Measurements from ENCODE around the gene GDPD3.

The GDPD3 gene

DNA sequence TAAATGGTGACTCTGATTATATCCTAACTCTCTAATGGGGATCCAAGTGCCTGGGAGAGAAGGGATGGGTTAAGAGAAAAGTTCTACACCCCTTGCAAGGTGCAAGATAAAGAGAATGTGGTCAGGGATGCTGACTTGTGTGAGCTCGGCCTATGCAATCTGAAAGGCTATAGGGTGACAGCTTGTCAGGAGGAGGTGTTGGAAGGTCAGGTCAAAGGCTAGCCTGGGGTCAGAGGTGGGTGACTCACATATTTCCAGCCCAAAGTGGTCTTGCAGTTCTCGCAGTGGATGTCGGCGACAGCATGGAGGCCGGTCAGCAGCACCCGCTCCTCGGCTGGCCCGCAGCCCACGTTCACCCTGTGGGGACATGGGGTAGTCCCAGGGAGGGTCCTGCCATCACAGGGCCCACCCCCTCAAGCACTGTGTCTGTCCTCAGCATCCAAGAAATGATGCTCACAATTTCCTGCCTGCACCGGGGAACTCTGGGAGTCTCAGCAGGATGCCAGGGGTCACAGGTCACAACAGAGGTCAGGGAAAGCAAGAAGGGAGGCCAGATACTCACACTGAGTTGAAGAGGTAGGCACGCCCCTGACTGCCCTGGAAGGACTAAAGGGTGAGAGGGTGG lies 18.7 kb downstream of the GDPD3 start:
- DNase-seq: no peak

DNA sequence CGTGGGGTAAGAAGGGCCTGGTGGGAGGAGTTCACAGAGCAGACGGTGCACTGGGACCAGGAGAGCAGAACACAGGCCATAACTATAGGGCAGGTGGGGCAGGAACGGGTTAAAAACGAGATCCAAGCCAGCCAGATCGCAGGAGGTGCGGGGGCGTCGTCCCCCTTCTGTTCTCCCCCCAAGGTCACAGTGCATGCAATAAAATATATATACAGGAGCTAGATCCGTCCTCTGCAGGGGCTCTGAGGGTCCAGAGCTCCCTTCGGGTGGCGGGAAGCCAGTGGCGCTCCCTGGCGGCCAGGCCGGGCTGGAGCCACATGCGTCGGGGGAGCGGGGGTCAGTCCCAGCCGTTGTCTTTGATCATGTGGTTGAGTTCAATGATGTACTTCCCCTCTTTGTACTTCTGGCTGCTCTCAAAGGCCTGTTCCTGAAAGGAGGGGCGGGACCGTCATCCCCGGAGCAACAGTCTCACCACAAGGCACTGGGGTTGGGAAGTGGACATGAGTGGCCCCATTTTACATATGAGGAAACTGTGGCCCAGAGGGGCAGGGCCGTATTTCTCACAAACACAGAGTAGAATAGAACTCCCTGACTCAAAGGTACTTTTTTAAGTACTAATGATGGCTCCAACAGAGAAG lies 20.8 kb downstream of the GDPD3 start:
- DNase-seq: peak; percentile 35 to 46

DNA sequence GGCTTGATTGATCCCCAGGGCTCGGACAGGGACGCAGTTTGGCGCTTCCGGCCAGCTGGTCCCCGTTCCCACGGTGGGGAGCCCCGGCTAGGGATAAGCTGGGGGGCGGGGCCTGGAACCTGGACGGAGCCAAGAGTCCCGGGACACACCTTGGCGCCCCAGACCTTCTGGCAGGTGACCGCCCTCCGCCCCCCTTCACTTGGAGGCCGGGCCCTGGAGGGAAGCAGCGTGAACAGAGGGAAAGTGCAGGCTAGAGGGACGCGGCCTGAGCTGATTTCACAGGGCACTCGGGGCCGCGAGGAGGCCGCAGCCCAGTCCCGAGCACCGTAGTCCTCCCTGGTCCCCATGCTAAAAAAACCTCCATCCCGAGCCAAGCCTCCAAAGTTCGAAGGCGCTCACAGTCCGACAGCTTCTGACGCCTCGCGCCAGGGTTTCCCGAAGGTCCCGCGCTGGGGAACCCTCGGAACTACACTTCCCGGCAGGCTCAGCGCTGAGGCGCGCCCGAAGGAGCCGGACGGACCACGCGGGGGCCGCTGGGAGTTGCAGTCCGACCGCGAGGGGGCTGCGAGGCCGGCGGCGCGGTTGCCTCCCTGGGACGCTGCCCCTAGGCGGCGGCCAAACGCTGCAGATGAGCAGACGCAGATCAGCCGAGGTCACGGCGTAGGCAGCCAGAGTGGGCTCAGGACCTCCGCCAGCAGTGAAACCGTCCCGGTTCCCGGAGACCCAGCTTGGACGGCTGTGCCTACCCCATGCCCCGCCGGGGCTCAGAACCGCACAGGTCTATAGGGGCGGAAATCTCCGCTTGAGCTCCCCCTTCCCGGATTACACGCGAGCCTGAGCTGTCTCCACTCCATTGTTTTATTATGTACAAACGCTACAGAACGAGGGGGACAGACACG lies 21.6 kb downstream of the GDPD3 start, which contains the start of gene TBX6:
TSS of gene TBX6 (minus strand) at position 451 of the 899 bp plus-strand sequence. CDS start 731 bp downstream, outside the sequence.
- peak; percentile 92 for DNase-seq

DNA sequence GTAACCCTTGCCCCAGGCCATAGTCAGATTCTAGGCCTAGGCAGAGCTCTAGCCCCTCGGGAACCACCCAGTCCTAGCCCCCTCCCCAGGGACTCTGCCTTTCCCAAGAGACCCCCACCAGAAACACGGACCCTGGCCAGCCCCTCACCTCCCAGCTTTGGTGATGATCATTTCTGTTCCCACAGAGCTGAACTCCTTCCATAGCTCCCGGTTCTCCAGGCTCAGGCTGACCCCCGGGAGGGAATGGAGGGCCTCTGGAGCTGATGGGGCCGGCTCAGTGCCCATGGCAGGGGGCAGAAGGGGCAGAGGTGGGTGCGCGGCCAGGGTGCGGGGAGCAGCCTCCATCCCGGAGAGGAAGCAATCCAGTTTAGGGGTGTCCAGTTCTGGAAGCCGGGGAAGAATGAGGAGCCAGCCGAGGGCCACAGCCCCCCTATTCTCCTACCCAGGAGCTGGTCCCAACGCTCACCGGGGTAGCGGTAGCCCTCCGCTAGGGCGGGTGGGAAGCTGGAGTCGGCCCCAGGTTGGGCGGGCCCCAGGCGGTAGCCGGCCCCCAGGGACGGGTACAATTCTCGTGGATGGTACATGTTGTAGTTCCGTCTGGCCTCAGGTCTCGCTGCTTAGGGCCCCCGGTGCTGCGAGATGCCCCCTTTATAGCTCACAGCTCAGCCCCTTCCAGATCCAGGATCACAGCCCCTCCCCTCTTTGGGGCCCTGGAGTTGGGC lies 22.6 kb downstream of the GDPD3 start:
- DNase-seq: no peak

DNA sequence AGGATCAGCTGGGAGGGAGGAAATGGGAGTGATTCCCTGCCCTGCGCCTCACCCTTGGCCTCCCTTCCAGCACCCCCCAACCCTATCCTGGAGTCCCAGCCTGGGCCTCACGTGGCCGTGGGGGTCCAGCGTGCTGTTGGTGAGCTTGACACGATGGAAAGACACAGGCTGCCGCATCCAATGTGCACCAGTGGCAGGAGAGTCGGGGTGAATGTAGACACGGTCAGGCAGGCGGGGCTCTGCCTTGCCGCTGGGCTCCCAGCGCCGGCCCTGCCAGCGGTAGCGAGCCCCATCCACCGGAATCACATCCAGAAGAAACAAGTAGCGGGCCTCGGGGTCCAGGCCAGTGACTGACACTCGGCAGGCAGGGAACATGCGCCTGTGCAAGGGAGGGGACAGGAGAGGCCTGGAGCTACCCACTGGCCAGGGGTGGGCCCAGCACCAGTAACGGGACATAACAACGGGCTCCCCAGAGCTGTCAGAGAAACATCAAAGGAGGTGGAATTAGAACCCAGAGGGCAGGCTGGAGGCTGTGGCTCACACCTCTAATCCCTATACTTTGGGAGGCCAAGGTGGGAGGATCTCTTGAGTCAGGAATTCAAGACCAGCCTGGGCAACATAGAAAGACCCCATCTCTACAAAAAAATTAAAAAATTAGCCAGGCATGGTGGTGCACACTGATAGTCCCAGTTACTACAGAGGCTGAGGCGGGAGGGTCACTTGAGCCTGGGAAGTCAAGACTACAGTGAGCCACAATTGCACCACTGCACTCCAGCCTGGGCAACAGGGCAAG lies 24.3 kb downstream of the GDPD3 start:
- no peak for DNase-seq

DNA sequence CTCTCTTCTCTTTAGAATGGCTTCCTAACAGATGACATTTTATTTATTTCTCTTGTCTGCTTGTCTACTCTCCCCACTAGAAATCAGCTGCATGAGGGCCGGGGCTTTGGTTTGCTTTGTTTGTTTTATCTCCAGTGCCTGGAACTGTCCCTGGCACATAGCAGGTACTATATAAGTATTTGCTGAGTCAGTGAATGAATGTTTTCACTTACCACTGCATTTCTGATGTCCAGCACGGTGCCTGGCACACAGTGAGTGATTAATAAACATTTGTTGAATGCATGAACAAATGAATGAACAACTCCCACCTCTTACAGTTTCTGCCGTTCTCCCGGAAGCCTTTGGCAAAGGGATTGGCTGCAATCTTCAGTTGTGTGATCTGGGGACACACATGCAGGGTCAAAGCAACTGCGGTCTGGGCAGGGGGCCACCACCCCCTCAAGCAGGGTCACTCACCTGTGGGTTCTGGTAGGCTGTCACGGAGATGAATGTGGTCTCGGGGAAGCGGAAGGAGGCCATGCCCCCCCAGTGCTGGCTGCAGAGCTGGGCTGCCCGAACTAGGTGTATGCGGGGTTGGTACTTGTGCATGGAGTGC lies 25.0 kb downstream of the GDPD3 start:
- DNase-seq: no peak

DNA sequence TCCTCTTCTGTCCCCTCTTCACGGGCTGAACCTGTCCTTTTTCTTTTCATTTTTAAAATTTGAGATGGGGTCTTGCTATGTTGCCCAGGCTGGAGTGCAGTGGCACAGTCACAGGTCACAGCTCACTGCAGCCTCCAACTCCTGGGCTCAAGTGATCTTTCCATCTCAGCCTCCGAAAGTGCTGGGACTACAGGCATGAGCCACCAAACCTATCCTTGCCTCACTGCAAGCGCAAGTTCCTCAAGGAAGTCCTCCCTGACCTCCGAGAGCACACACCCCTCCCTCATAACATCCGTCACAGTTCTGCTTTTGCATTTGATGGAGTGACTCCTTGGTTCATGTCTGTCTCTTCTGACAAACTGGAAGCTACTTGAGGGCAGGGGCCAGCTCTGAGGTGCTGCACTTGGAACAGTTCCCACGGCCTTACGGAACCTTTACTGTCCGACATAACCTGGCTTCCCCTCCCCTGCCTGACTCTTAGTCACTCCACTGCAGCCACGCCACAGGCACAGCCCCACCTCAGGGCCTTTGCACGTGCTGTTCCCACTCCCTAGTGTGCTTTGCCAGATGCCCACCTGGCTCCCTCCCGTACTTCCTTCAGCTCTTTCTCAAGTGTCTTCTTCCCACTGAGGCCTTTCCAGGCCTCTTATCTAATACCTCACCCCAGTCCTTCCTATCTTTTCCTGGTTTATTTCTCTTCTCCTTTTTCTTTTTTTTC lies 26.0 kb downstream of the GDPD3 start:
- no peak for DNase-seq

DNA sequence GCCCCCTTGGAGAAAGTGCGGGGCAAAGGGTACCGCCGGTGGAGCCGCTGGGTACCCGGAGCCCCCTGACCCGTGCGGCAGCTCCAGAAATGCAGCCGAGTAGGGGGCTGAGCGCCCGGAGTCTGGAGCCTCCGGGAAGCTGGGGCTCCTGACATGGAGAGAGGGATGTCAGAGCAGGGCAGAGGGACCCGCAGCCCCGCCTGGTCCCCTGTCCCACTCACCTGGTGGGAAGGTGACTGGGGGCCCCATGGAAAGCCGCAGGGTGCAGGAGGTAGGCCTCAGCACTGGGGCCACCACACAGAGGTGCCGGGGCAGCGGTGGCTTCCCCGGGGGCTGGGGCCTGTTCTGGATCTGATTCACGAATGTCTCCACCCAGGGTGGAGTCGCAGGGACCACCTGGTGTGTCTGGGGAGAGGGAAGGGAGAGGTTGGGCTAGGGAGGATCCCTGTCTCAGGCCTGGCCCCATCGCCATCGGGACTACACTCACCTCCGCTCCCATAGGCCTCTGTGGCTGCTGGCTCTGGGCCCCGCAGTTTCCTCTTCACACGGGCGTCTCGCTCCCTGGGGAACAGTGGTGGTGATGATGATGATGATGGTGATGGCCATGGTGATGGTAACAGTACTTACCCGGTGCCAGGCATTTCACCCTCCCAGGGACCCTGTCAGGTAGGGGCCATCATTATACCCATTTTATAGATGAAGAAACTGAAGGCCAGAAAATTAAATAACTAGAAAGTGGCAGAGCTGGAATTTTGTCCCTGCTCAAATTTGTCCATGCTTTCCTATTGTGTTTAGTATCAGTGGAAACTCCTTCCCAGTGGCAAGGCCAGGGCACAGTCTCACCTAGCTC lies 26.8 kb downstream of the GDPD3 start:
- DNase-seq: no peak

DNA sequence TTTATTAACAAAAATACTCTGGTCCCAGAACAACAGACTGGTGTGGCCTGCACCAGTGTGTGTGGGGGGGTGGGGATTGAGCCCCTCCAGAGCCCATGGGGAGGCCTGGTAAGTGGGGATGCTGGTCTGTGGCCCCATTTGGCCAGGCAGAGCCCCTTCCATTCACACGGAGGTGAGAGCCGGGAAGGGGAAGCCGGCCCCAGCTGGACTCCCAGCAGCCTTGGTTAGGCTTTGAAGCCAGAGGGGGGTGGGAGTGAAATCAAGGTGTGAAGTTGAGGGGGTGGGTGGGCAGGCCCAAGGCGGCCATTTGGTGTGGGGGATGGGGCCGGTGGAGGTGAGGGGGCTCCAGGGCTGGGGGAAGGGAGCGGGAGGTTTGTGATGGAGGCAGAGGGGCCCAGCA lies 27.5 kb downstream of the GDPD3 start:
- DNase-seq: no peak

DNA sequence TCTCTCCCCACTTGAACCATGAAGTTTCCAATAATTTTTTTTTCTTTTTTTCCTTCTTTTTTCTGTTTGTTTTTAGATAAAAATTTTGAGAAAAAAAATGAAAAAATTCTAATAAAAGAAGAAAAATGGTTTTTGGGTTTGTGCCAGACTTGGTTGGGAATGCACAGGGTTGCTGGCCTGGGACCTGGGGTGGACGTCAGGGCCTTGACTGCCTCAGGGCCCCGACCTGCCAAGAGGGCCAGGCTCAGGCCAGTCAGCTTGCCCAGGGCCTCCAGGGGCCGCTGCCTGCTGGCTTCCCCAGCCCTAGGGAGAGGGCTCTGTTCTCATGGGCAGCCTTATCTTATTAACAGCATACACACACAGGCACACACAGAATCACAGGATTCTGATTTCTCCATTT lies 28.1 kb downstream of the GDPD3 start:
- no peak for DNase-seq

DNA sequence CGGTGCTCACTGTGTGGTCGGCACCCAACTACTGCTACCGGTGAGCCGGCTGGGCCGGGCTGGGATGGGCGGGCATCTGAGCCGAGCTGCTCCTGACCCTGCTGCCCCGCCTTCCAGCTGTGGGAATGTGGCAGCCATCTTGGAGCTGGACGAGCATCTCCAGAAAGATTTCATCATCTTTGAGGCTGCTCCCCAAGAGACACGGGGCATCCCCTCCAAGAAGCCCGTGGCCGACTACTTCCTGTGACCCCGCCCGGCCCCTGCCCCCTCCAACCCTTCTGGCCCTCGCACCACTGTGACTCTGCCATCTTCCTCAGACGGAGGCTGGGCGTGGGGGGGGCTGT lies 28.5 kb downstream of the GDPD3 start:
- DNase-seq: no peak

DNA sequence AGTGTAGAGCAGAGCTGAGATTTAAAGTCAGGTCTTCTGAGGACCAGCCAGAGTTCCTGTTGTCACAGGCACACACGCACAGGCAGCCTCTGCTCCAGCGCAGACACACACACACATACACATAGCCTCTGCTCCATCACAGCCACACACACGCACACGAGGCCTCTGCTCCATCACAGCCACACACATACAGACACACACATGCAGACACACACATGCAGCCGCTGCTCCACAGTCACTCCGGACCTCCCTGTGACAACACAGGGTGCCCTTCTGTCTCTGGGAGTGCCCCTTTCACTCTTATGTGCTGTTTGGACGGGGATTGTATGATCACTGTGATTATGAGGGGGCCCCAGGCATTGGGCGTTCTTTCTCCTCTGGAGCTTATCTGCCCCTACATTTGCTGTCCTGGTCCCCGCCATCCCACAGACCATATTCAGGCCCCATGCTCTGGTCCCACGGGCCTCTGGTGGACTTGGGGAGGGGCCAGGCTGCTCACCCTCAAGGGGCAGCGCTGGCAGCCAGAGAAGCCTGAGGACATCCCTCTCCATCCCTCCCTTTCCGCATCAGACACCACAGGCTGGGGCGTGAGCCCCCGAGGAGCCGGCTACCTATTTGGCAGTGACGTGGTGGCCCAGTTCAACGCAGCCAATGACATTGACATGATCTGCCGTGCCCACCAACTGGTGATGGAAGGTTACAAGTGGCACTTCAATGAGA lies 29.1 kb downstream of the GDPD3 start:
- no peak for DNase-seq

DNA sequence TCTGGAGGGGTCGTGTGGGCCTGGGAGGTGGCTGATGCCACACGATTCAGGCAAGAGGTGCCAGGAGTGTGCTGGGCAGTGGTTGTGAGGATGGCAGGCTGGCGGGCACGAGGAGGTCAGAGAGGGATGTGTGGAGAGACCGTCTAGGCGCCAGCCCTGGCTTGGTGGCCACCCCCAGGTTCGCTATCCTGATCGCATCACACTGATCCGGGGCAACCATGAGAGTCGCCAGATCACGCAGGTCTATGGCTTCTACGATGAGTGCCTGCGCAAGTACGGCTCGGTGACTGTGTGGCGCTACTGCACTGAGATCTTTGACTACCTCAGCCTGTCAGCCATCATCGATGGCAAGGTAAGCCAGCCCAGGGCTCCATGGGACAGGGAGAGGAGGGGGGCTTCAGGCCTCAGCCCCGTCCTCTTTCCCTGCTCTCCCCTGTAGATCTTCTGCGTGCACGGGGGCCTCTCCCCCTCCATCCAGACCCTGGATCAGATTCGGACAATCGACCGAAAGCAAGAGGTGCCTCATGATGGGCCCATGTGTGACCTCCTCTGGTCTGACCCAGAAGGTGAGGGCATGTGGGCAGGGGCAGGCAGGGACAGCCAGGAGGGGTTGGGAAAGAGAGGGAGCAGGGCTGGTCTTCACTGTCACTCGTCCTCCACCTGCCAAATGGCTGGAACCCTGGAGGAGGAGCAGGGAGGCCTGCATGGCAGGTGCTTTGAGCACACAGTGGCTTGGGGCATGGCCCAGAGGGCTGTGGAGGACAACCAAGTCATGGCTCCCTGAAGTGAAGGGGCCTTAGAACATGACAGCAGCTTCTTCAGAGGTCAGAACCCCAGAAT lies 29.9 kb downstream of the GDPD3 start:
- no peak for DNase-seq

DNA sequence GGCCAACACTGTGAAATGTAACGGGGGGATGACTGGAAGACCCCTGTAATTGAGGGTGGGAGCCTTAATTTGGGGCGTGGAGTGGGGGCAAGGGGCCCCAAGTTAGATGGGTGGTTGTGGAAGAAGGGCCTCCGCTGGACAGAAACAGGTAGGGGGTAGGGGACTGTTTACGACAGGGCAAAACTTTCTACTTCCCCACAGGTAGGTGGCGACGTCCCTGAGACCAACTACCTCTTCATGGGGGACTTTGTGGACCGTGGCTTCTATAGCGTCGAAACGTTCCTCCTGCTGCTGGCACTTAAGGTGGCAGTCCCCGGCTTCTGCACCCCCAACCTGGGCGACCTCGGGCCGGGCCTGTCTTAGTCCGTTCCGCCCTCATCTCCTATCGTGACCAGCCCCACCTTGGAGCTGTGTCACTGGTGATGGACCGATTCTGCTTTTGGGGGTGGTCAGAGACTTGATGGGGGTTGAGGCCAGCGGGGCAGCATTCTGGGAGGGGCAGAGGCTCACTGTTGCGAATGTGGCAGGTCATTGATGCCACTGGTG lies 30.7 kb downstream of the GDPD3 start:
- DNase-seq: no peak

DNA sequence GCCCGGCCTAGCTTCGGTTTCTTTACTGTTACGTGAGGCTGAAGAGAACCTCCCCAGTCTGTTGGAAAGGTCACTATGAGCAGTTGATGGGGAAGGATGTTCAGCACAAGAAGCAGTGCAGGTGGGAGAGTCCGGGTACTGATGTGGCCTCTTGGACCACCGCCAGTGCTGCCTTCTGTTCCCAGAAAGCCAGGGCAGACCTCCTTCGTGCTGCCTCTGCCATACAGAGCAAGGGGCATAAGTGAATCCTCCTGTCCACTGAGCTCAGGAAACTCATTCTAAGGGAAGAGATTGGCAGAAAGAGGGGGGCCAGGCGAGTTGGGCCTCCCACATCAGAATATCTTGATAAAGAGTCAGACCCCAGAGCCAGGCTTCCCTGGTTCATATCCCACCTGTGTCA lies 33.9 kb downstream of the GDPD3 start:
- DNase-seq: no peak

DNA sequence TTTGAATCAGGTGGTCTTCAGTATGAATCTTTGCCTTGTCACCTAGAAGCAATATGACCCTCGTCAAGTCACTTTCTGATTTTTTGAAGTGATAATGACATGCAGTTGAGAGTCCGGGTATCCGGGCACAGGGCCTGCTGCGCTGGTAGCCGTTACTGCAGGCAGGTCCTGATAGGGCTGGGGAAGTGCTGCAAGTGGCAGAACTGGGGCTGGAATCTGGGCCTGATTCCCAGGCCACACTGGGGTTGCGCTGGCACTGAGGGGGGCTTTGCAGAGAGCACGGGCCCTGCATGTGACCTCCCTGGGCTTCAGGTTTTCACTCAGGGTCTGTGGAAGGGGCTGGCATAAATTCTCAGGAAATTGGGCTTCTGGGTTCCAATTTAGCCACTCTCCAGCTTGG lies 34.6 kb downstream of the GDPD3 start:
- no peak for DNase-seq

DNA sequence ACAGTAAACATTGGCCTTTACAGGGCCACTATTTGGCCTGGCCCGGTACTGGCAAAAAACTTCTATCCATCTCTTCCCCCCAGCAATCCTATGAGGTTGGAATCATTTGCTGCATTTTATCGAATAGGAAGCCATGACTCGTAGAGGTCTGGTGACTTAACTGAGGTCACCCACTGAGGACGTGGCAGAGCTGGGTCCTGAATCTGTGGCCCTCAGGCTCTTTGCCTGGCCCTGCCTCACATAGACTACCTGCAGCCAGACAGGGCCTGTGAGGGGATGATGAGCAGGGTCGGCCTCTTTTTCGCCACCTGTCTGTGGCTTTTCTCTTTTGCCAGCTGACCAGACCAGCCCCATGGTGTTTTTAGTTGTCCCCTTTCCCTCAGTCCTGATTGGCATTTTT lies 35.7 kb downstream of the GDPD3 start:
- DNase-seq: no peak

DNA sequence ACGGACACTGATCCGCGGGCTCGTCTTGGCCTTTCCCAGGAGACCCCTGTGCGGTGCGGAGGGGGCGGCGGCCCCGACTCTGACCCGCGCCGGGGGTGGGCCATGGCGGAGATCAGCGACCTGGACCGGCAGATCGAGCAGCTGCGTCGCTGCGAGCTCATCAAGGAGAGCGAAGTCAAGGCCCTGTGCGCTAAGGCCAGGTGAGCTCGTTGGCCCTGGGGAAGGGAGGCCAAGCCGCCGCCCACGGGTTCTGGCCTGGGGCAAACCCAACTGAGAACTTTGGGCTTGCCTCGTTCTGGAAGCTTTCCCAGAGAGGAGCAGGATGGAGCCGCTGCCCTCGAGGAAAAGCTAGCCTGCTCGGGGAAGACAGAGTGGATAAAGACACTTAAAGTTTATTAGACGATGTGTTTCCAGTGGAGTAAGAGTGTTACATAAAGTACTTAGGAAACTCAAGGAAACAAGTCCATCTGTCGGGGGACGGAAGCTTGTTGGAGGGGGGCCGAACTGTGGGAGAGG lies 37.0 kb downstream of the GDPD3 start:
- DNase-seq: no peak

Measured in activated CD4-positive, alpha-beta T cell treated with anti-CD3 and anti-CD28 coated beads for 4 hours (primary cell).